Lower leg skin (tissue), 3 donors: ENCODE data around the gene THUMPD2.

Experiments used
- CTCF ChIP-seq, 3 donors: fragments of 450-650 bp; IDR thresholded peaks; one replicate each; pipeline ENCODE4 v1.5.1; 2016; ENCODE audit warnings: antibody characterized with exemption in 3 of 3, mild to moderate bottlenecking in 3 of 3, moderate library complexity in 2 of 3
- POLR2A ChIP-seq, 2 donors: fragments of 450-650 bp; IDR thresholded peaks; one replicate each; pipeline ENCODE4 v1.6.1; 2016 to 2017; ENCODE audit warnings: antibody characterized with exemption in 2 of 2, mild to moderate bottlenecking in 1 of 2, moderate library complexity in 1 of 2

GRCh38 chr2:39736640-39737039 lies 42.4 kb downstream of the THUMPD2 start:
- TF ChIP-seq CTCF (IDR thresholded peaks at IDR 0.05) (no peak), POLR2A (IDR thresholded peaks at IDR 0.05) (no peak)
